Mesenchymal stem cell (in vitro differentiated cells and primary cell): ENCODE measurements around the gene BTRC.

Source experiments
- DNase-seq: peaks from one replicate; pipeline ENCODE4 v3.0.0-alpha.2; 2013
- H2AFZ ChIP-seq: one replicate; pipeline ENCODE4 v1.6.1; 2013; ENCODE audit warnings: low read depth, mild to moderate bottlenecking, control low read depth, inconsistent platforms, low read length, moderate library complexity
- H2AK5ac ChIP-seq: 2 replicates; pipeline ENCODE4 v1.6.1; 2013; ENCODE audit warnings: low read length, moderate library complexity, mild to moderate bottlenecking, inconsistent platforms; ENCODE audit not compliant: severe bottlenecking
- H2BK120ac ChIP-seq: one replicate; pipeline ENCODE4 v1.6.1; 2013; ENCODE audit warnings: low read depth, mild to moderate bottlenecking, inconsistent platforms, low read length, moderate library complexity
- H2BK12ac ChIP-seq, 2 experiments: one replicate each; pipeline ENCODE4 v1.6.1; 2013; ENCODE audit warnings: inconsistent platforms in 2 of 2, low read length in 2 of 2, mild to moderate bottlenecking in 2 of 2, moderate library complexity in 2 of 2, control low read depth in 1 of 2
- H2BK15ac ChIP-seq: one replicate; pipeline ENCODE4 v1.6.1; 2013; ENCODE audit warnings: mild to moderate bottlenecking, low read depth, inconsistent platforms; ENCODE audit not compliant: poor library complexity, severe bottlenecking
- H2BK5ac ChIP-seq: 2 replicates; pipeline ENCODE4 v1.6.1; 2013; ENCODE audit warnings: low read depth, mild to moderate bottlenecking, low read length, control low read depth, inconsistent platforms; ENCODE audit not compliant: poor library complexity, severe bottlenecking
- H3K14ac ChIP-seq, 2 experiments: one replicate each; pipeline ENCODE4 v1.6.1; 2013; ENCODE audit warnings: inconsistent platforms in 2 of 2, low read length in 2 of 2, control low read depth in 1 of 2, mild to moderate bottlenecking in 1 of 2, moderate library complexity in 1 of 2
- H3K18ac ChIP-seq, 2 experiments: one replicate each; pipeline ENCODE4 v1.6.1; 2013; ENCODE audit warnings: inconsistent platforms in 2 of 2, low read length in 2 of 2, control low read depth in 1 of 2, low read depth in 1 of 2, mild to moderate bottlenecking in 1 of 2
- H3K23ac ChIP-seq, 2 experiments: one replicate each; pipeline ENCODE4 v1.6.1; 2013; ENCODE audit warnings: inconsistent platforms in 2 of 2, low read length in 2 of 2, mild to moderate bottlenecking in 2 of 2, moderate library complexity in 2 of 2, control low read depth in 1 of 2
- H3K27ac ChIP-seq: 2 replicates; pipeline ENCODE4 v1.5.1; 2013; ENCODE audit warnings: mild to moderate bottlenecking, moderate library complexity, low read length, control low read depth, inconsistent platforms; ENCODE audit not compliant: poor library complexity, severe bottlenecking
- H3K27me3 ChIP-seq, 2 experiments: 2 replicates each; pipeline versions ENCODE4 v1.6.1 to v1.7.0; 2013; ENCODE audit warnings: low read length in 2 of 2, mild to moderate bottlenecking in 2 of 2, moderate library complexity in 2 of 2, control low read depth in 1 of 2, inconsistent platforms in 1 of 2; ENCODE audit not compliant: control insufficient read depth in 1 of 2, insufficient read depth in 1 of 2
- H3K36me3 ChIP-seq, 2 experiments: 2 replicates each; pipeline versions ENCODE4 v1.6.1 to v1.7.0; 2013; ENCODE audit warnings: low read length in 2 of 2, control low read depth in 1 of 2, inconsistent platforms in 1 of 2, low read depth in 1 of 2, mild to moderate bottlenecking in 1 of 2; ENCODE audit not compliant: insufficient read depth in 2 of 2, control insufficient read depth in 1 of 2
- H3K4ac ChIP-seq, 2 experiments: one replicate each; pipeline ENCODE4 v1.6.1; 2013; ENCODE audit warnings: inconsistent platforms in 2 of 2, low read length in 2 of 2, mild to moderate bottlenecking in 2 of 2, moderate library complexity in 2 of 2, control low read depth in 1 of 2, low read depth in 1 of 2
- H3K4me1 ChIP-seq: 2 replicates; pipeline ENCODE4 v1.6.1; 2013; ENCODE audit warnings: low read depth, low read length, control low read depth; ENCODE audit not compliant: control insufficient read depth, insufficient read depth
- H3K4me2 ChIP-seq: 2 replicates; pipeline ENCODE4 v1.6.1; 2013; ENCODE audit warnings: low read length, mild to moderate bottlenecking, inconsistent platforms; ENCODE audit not compliant: poor library complexity, severe bottlenecking
- H3K4me3 ChIP-seq, 2 experiments: 2 replicates each; pipeline versions ENCODE4 v1.5.1 to v1.7.0; 2013; ENCODE audit warnings: low read length in 2 of 2, mild to moderate bottlenecking in 2 of 2, control low read depth in 1 of 2, low read depth in 1 of 2; ENCODE audit not compliant: insufficient read depth in 1 of 2
- H3K79me1 ChIP-seq: replicated peaks from 2 replicates; pipeline ENCODE4 v1.6.1; 2013; ENCODE audit warnings: mild to moderate bottlenecking, control low read depth, low read length, inconsistent platforms; ENCODE audit not compliant: poor library complexity, severe bottlenecking
- H3K9ac ChIP-seq: 2 replicates; pipeline ENCODE4 v1.7.0; 2013; ENCODE audit warnings: mild to moderate bottlenecking, low read length, moderate library complexity
- H3K9me3 ChIP-seq: 2 replicates; pipeline ENCODE4 v1.7.0; 2013; ENCODE audit warnings: mild to moderate bottlenecking, low read length; ENCODE audit not compliant: control insufficient read depth
- H4K8ac ChIP-seq: one replicate; pipeline ENCODE4 v1.6.1; 2013; ENCODE audit warnings: inconsistent platforms, mild to moderate bottlenecking, low read length, moderate library complexity
- H4K91ac ChIP-seq: one replicate; pipeline ENCODE4 v1.6.1; 2013; ENCODE audit warnings: mild to moderate bottlenecking, low read length, inconsistent platforms
- WGBS: methylation state at CpG from one replicate; pipeline ENCODE4 v1.1.7; 2013; ENCODE audit warnings: mixed read lengths; 5-methylcytosine and 5-hydroxymethylcytosine counted together

Gene BTRC

GRCh38 chr10:101494650-101495049 lies 140.7 kb downstream of the BTRC start:
- no peaks in the 10 kb centered on the region for H3K4me1 ChIP-seq
- no peak overlapping the region for H3K9ac ChIP-seq

GRCh38 chr10:101495324-101495925 lies 141.5 kb downstream of the BTRC start:
- Histone ChIP-seq H3K4ac (no peak overlapping the region), H2BK12ac (no peak overlapping the region), H4K91ac (no peak overlapping the region), H3K9ac (no peak overlapping the region), H2BK5ac (no peak overlapping the region), H2BK120ac (no peak overlapping the region), H3K18ac (no peak overlapping the region), H3K23ac (no peak overlapping the region), H3K79me1 (peaks cover 8% of the 10 kb centered on the region), H4K8ac (no peak overlapping the region), H2BK15ac (no peak overlapping the region), H2AFZ (no peak overlapping the region), H3K14ac (no peak overlapping the region), H3K4me3 (no peak overlapping the region), H3K27me3 (no peaks in the 10 kb centered on the region), H3K36me3 (no peaks in the 10 kb centered on the region), H3K4me2 (no peak overlapping the region), H3K9me3 (no peaks in the 10 kb centered on the region), H3K4me1 (no peaks in the 10 kb centered on the region), H3K27ac (no peak overlapping the region), H2AK5ac (no peak overlapping the region)
- WGBS = 76% methylated on average over 2 of the region's 4 CpGs
- peak; percentile 2 for DNase-seq

More at GRCh38 chr10:101494650-101495049, 140.7 kb downstream of the BTRC start:
- Histone ChIP-seq H3K23ac (no peak overlapping the region), H3K14ac (no peak overlapping the region), H4K8ac (no peak overlapping the region), H3K4ac (no peak overlapping the region), H3K36me3 (no peaks in the 10 kb centered on the region), H2BK12ac (no peak overlapping the region), H2BK15ac (no peak overlapping the region), H3K9me3 (no peaks in the 10 kb centered on the region), H2BK5ac (no peak overlapping the region), H3K27ac (no peak overlapping the region), H3K4me3 (no peak overlapping the region), H3K4me2 (no peak overlapping the region), H4K91ac (no peak overlapping the region), H2AK5ac (no peak overlapping the region), H3K18ac (no peak overlapping the region), H3K27me3 (no peaks in the 10 kb centered on the region), H3K79me1 (peaks cover 8% of the 10 kb centered on the region), H2AFZ (no peak overlapping the region), H2BK120ac (no peak overlapping the region)
- 67% methylated on average over 1 of the region's 1 CpG for WGBS
- DNase-seq = no peak

DNA sequence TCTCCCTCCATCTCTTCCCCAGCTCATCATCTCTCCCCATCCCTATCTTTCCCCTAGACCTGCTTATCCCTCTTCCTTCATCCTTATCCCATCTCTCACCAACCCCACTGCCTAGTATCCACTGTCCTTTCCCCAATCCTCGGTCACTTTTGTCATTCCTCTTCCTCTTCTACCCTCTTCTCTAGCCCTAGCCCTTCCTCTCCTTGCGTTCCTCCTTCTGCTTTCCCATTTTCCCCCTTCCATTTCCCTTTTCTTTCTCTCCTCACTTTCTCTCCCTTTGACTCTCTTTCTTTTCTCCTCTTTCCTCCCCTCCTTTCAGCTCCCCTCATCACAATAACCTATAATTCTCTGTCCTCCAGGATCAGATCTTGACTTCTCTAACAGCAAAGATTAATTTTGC lies 150.5 kb downstream of the BTRC start:
- Histone ChIP-seq H3K4me2 (no peak overlapping the region), H2AK5ac (no peak overlapping the region), H3K9me3 (no peaks in the 10 kb centered on the region), H2BK120ac (no peak overlapping the region), H3K4me3 (no peak overlapping the region), H4K8ac (no peak overlapping the region), H2BK12ac (no peak overlapping the region), H2BK5ac (no peak overlapping the region), H3K79me1 (no peaks in the 10 kb centered on the region), H3K27me3 (no peaks in the 10 kb centered on the region), H4K91ac (no peak overlapping the region), H3K18ac (no peak overlapping the region), H3K23ac (no peak overlapping the region), H3K36me3 (no peaks in the 10 kb centered on the region), H3K9ac (no peak overlapping the region), H3K4me1 (no peaks in the 10 kb centered on the region), H3K4ac (no peak overlapping the region), H3K14ac (no peak overlapping the region), H2BK15ac (no peak overlapping the region), H3K27ac (no peak overlapping the region), H2AFZ (no peak overlapping the region)
- WGBS = 95% methylated on average over 2 of the region's 2 CpGs
- no peak for DNase-seq

GRCh38 chr10:101506829-101507661 lies 153.1 kb downstream of the BTRC start:
- Histone ChIP-seq H2BK120ac (no peak overlapping the region), H3K79me1 (peaks cover 2% of the 10 kb centered on the region), H3K27ac (no peak overlapping the region), H2BK5ac (no peak overlapping the region), H4K91ac (no peak overlapping the region), H2BK12ac (no peak overlapping the region), H4K8ac (no peak overlapping the region), H3K23ac (no peak overlapping the region), H3K9ac (no peak overlapping the region), H3K4me3 (no peak overlapping the region), H3K4me2 (no peak overlapping the region), H3K4me1 (no peaks in the 10 kb centered on the region), H3K27me3 (no peaks in the 10 kb centered on the region), H2BK15ac (no peak overlapping the region), H3K9me3 (no peaks in the 10 kb centered on the region), H3K4ac (no peak overlapping the region), H3K36me3 (no peaks in the 10 kb centered on the region), H3K14ac (no peak overlapping the region), H3K18ac (no peak overlapping the region), H2AK5ac (no peak overlapping the region), H2AFZ (no peak overlapping the region)
- DNase-seq = no peak
- 94% methylated on average over 11 of the region's 11 CpGs for WGBS
